ENCODE measurements around the gene CTNNA3. TPM values are rescaled to one million over a fixed set of nuclear protein-coding genes. Genes with fewer than 3 reads are reported as not detected.

CTNNA3 gene
- total RNA-seq, 1 experiment from 2014 or later, result 0.20 TPM

GRCh38 chr10:67327626-67328535 lies 368.1 kb downstream of the CTNNA3 start:
- no peaks in the 10 kb centered on the region for H3K36me3 ChIP-seq (ENCODE audit: control insufficient read depth, insufficient read depth, low read length)
- H3K4me1 Mint-ChIP-seq (ENCODE audit: low read depth, unreplicated experiment), result no peaks in the 10 kb centered on the region
- H3K4me3 Mint-ChIP-seq (ENCODE audit: unreplicated experiment), result no peak overlapping the region
- peaks cover 7% of the 10 kb centered on the region for H3K9me3 ChIP-seq
- ChIA-PET POLR2A (no interaction called here), CTCF (no interaction called here)
- intact Hi-C loops (cut with micrococcal nuclease; ENCODE audit: unreplicated experiment), result no loop called here
- BruUV-seq (replicated peaks), result no TSS peak
- H3K9me3 Mint-ChIP-seq (ENCODE audit: unreplicated experiment), result peaks cover 35% of the 10 kb centered on the region
- H3K27ac Mint-ChIP-seq (ENCODE audit: unreplicated experiment), result no peak overlapping the region
- no peaks in the 10 kb centered on the region for H3K27me3 ChIP-seq (replicated peaks; ENCODE audit: control insufficient read depth, insufficient read depth, low read length)
- no peaks in the 10 kb centered on the region for H3K4me1 ChIP-seq
- no peak overlapping the region for H3K4me3 ChIP-seq (ENCODE audit: low read depth, low read length)
- no peak for TF ChIP-seq CTCF (IDR thresholded peaks at IDR 0.05; ENCODE audit: insufficient read depth in 1 of 2, low read depth in 1 of 2, low read length in 1 of 2, severe bottlenecking in 1 of 2, unreplicated experiment in 1 of 2)
- H3K36me3 Mint-ChIP-seq (ENCODE audit: insufficient read depth, unreplicated experiment), result no peaks in the 10 kb centered on the region
- H3K27me3 Mint-ChIP-seq (ENCODE audit: insufficient read depth, unreplicated experiment), result no peaks in the 10 kb centered on the region
- no peak for DNase-seq

- no peak overlapping the region for H3K27ac Mint-ChIP-seq (ENCODE audit: unreplicated experiment)
- Histone ChIP-seq H3K4me3 (ENCODE audit: low read depth, low read length) (no peak overlapping the region), H3K4me1 (no peaks in the 10 kb centered on the region), H3K36me3 (ENCODE audit: control insufficient read depth, insufficient read depth, low read length) (no peaks in the 10 kb centered on the region), H3K27me3 (replicated peaks; ENCODE audit: control insufficient read depth, insufficient read depth, low read length) (no peaks in the 10 kb centered on the region), H3K9me3 (peaks cover 4% of the 10 kb centered on the region)
- no peaks in the 10 kb centered on the region for H3K36me3 Mint-ChIP-seq (ENCODE audit: insufficient read depth, unreplicated experiment)
- peaks cover 16% of the 10 kb centered on the region for H3K9me3 Mint-ChIP-seq (ENCODE audit: unreplicated experiment)
- no peak for TF ChIP-seq CTCF (IDR thresholded peaks at IDR 0.05; ENCODE audit: insufficient read depth in 1 of 2, low read depth in 1 of 2, low read length in 1 of 2, severe bottlenecking in 1 of 2, unreplicated experiment in 1 of 2)
- no TSS peak for BruUV-seq (replicated peaks)
- CTCF ChIA-PET, result no interaction called here
- DNase-seq, result no peak
- no peaks in the 10 kb centered on the region for H3K4me1 Mint-ChIP-seq (ENCODE audit: low read depth, unreplicated experiment)
- intact Hi-C loops (cut with micrococcal nuclease; ENCODE audit: unreplicated experiment), result no loop called here
- POLR2A ChIA-PET, result no interaction called here
- no peak overlapping the region for H3K4me3 Mint-ChIP-seq (ENCODE audit: unreplicated experiment)
- no peaks in the 10 kb centered on the region for H3K27me3 Mint-ChIP-seq (ENCODE audit: insufficient read depth, unreplicated experiment)
Observed at GRCh38 chr10:67319976-67320375, 376.0 kb downstream of the CTNNA3 start.

GRCh38 chr10:67308912-67309311 lies 387.1 kb downstream of the CTNNA3 start:
- Histone ChIP-seq H3K36me3 (ENCODE audit: control insufficient read depth, insufficient read depth, low read length) (no peaks in the 10 kb centered on the region), H3K27me3 (replicated peaks; ENCODE audit: control insufficient read depth, insufficient read depth, low read length) (no peaks in the 10 kb centered on the region), H3K9me3 (peaks cover 8% of the 10 kb centered on the region; the same call in 1 of the 2 replicates), H3K4me1 (no peaks in the 10 kb centered on the region), H3K4me3 (ENCODE audit: low read depth, low read length) (no peak overlapping the region)
- Mint-ChIP-seq H3K4me3 (ENCODE audit: unreplicated experiment) (no peak overlapping the region), H3K27ac (ENCODE audit: unreplicated experiment) (no peak overlapping the region), H3K9me3 (ENCODE audit: unreplicated experiment) (peaks cover 35% of the 10 kb centered on the region), H3K27me3 (ENCODE audit: insufficient read depth, unreplicated experiment) (no peaks in the 10 kb centered on the region), H3K36me3 (ENCODE audit: insufficient read depth, unreplicated experiment) (no peaks in the 10 kb centered on the region), H3K4me1 (ENCODE audit: low read depth, unreplicated experiment) (no peaks in the 10 kb centered on the region)
- no peak for TF ChIP-seq CTCF (IDR thresholded peaks at IDR 0.05; ENCODE audit: insufficient read depth in 1 of 2, low read depth in 1 of 2, low read length in 1 of 2, severe bottlenecking in 1 of 2, unreplicated experiment in 1 of 2)
- CTCF ChIA-PET, result interaction anchor here (0.7 kb wide), 1 partner anchor 166 kb away, joined by 3 read pairs; no protein-coding TSS in a partner anchor
- POLR2A ChIA-PET, result no interaction called here
- DNase-seq, result no peak
- intact Hi-C loops (cut with micrococcal nuclease; ENCODE audit: unreplicated experiment), result loop anchor here (5.0 kb wide), 3 partner anchors 67 to 377 kb away; no protein-coding TSS in a partner anchor
- BruUV-seq (replicated peaks), result no TSS peak

Data from Caco-2 (cell line).